Gastroesophageal sphincter (tissue), 3 donors: ENCODE results near the gene STEAP4.

Experiments used
- EP300 ChIP-seq: sonication (generic); formaldehyde crosslinking; IDR thresholded peaks from one replicate; pipeline ENCODE4 v1.6.1; 2017; ENCODE audit warnings: antibody characterized with exemption, mild to moderate bottlenecking
- POLR2A ChIP-seq, 2 donors: fragments of 450-650 bp; IDR thresholded peaks; one replicate each; pipeline ENCODE4 v1.6.1; 2017; ENCODE audit warnings: antibody characterized with exemption in 2 of 2, mild to moderate bottlenecking in 2 of 2, moderate library complexity in 1 of 2
- POLR2AphosphoS5 ChIP-seq: sonication (generic); formaldehyde crosslinking; IDR thresholded peaks from one replicate; pipeline ENCODE4 v1.6.1; 2017; ENCODE audit warnings: antibody characterized with exemption
- TF ChIP-seq, protein P1 (sequence below), 4 experiments: fragments of 200-600 bp in 2 of 4; fragments of 450-650 bp in 2 of 4; sonication (generic) in 1 of 4; IDR thresholded peaks; one replicate each; pipeline ENCODE4 v1.5.1; 2017 to 2019; ENCODE audit warnings: antibody characterized with exemption in 4 of 4, mild to moderate bottlenecking in 2 of 4, moderate library complexity in 2 of 4

DNA sequence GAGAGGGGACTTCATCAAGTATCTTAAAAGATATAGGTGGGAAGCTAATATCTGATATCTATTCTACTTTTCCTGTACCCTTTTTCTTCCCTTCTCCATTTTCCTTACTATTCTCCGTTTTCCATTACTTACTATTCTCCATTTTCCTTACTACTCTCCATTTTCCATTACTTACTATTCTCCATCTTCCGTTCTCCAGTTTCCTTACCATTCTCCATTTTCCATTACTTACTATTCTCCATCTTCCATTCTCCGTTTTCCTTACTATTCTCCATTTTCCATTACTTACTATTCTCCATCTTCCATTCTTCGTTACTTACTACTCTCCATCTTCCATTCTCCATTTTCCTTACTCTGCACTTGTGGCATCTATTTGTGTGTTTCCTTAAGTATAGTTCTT is 39.3 kb downstream of the STEAP4 start:
- TF ChIP-seq, protein P1, sequence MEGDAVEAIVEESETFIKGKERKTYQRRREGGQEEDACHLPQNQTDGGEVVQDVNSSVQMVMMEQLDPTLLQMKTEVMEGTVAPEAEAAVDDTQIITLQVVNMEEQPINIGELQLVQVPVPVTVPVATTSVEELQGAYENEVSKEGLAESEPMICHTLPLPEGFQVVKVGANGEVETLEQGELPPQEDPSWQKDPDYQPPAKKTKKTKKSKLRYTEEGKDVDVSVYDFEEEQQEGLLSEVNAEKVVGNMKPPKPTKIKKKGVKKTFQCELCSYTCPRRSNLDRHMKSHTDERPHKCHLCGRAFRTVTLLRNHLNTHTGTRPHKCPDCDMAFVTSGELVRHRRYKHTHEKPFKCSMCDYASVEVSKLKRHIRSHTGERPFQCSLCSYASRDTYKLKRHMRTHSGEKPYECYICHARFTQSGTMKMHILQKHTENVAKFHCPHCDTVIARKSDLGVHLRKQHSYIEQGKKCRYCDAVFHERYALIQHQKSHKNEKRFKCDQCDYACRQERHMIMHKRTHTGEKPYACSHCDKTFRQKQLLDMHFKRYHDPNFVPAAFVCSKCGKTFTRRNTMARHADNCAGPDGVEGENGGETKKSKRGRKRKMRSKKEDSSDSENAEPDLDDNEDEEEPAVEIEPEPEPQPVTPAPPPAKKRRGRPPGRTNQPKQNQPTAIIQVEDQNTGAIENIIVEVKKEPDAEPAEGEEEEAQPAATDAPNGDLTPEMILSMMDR (IDR thresholded peaks at IDR 0.05), result no peak
- TF ChIP-seq POLR2A (IDR thresholded peaks at IDR 0.05), result no peak
- TF ChIP-seq POLR2AphosphoS5, result no peak
- no peak for TF ChIP-seq EP300
